GM20000 (cell line): Measurements from ENCODE around the gene TMEM42.

Experiments
- DNase-seq: peaks from one replicate; pipeline ENCODE4 v3.0.0; 2012; ENCODE audit warnings: low spot score
- TF ChIP-seq, protein P1 (sequence below): IDR thresholded peaks from 2 replicates; pipeline ENCODE4 v1.5.1; 2012; ENCODE audit warnings: mild to moderate bottlenecking, control low read depth; ENCODE audit errors: extremely low read depth, missing control alignments

The TMEM42 gene

DNA sequence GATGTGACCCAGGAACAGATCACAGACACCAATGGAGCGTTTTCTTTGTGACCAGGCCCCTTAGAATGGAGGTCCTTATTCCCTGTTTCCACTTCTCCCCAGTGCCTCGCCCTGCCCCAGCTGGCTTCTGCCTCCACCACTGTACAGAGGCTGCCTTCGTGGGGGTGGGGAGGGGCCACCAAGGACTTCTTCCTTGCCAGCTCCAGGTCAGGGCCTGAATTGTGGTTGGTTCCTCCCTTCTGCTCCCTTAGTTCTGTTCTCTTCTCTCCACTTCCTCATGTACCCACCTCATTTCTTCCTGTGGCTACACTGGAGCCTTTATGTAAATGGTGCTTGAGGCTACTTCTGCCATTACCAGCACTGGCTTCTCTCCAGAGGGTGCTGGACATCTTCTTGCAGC lies 29.1 kb downstream of the TMEM42 start:
- DNase-seq = no peak
- TF ChIP-seq, protein P1, sequence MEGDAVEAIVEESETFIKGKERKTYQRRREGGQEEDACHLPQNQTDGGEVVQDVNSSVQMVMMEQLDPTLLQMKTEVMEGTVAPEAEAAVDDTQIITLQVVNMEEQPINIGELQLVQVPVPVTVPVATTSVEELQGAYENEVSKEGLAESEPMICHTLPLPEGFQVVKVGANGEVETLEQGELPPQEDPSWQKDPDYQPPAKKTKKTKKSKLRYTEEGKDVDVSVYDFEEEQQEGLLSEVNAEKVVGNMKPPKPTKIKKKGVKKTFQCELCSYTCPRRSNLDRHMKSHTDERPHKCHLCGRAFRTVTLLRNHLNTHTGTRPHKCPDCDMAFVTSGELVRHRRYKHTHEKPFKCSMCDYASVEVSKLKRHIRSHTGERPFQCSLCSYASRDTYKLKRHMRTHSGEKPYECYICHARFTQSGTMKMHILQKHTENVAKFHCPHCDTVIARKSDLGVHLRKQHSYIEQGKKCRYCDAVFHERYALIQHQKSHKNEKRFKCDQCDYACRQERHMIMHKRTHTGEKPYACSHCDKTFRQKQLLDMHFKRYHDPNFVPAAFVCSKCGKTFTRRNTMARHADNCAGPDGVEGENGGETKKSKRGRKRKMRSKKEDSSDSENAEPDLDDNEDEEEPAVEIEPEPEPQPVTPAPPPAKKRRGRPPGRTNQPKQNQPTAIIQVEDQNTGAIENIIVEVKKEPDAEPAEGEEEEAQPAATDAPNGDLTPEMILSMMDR = no peak

DNA sequence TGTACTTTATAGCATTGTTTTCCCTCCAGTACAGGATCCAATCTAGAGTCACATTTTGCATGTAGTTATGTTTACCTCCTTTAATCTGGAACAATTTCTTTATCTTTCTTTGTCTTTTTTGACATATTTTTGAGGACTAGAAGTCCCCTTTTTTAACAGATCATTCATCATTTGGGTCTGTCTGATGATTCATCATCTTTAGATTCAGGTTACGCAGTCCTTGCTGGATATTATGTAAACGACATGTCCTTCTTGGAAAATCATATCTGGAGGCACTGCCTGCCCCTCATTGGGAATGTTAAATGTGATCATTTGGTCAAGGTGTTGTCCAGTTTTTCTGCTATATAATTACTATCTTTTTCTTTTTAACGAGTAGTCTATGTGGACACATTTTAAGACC lies 31.0 kb downstream of the TMEM42 start:
- DNase-seq = no peak
- TF ChIP-seq, protein P1 = no peak

- TF ChIP-seq, protein P1 = no peak
- no peak for DNase-seq
These were observed 31.4 kb downstream of the TMEM42 start for GRCh38 chr3:44893097-44893496.

DNA sequence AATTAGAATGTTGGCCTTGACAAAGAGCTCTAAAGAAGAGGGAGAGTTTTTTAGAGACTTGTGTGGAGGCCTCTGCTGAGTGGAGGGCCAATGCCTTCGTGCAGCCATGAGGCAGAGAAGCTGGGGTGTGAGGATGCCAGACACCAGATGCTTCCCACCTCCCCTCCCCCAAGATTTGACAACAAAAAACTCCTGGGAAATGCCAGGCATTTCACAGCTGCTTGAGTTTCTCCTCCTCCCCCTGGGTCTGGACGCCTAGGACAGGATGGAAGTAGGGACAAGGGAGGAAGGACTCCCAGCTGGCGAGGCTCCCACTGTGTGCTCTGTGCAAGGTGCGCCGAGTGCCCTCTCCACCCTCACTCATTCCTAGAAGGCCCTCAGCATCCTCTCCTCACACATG lies 32.8 kb downstream of the TMEM42 start:
- TF ChIP-seq, protein P1 = no peak

DNA sequence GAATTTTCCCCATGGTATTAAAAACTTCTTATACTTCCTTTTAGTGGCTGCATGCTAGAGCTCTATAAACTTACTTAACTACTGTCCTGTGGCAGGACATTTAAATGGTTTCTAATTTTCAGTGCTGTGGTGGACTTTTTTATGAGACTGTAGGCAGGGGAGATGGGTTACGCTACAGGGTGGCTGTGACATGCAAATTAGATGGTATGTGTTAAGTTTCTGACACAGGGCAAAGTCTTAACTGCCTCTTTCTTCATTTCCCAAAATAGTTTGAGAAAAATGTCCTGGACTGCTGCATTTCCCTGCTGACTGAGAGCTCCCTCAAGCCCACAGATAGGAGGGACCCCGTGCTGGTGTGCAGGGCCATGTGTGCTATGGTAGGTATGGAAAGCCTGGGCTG lies 34.7 kb downstream of the TMEM42 start:
- no peak for DNase-seq
- TF ChIP-seq, protein P1 = no peak

More for the DNA sequence above, 32.8 kb downstream of the TMEM42 start:
- no peak for DNase-seq

DNA sequence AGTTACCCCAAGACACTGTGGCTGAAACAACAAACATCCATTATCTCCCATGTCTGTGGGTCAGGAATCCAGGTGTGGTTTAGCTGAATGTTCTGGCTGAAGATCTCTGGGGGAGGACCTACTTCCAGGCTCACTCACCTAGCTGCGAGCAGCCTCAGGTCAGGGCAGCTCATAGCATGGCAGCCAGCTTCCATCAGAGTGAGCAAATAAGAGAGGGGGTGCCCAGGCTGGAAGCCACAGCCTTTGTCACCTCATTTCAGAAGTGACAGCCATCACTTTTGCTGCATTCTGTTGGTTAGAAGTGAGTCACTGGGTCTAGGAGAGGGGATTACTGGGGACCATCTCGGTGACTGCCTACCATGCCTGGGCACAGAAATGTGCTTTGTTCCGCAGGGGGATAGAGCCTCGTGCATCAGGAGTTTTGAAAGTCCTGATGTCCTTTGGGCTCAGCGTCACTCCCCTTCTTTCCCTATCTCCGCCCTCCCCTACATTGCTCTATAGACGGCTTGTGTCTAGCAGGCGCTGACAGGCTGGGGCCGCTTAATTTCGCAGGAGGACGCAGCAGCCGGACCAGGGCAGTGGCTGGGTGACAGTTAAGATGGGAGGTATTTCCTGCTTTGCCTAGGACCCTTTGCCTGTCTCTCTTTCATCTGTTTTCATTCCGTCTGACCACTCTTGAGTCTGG lies 38.1 kb downstream of the TMEM42 start:
- TF ChIP-seq, protein P1 = no peak
- DNase-seq = no peak

DNA sequence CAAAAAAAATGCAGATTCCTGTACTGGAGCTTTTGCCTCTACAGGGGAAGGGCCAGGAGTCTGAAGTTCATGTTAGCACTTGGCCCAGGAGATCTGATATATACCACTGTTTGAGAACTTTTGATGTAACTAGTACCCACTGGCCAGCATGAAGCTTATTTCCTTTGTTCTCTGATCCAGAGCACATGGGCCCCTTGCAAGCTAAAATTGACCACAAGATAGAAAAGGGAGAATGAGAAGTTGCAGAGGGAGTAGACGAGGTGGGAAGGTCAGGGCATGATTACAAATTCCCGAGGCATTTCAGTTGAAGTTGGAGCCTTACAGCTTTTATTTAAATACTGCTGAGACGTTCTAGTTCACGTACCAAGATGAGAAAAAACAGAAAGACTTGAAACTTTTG lies 40.9 kb downstream of the TMEM42 start:
- TF ChIP-seq, protein P1 = no peak
- DNase-seq = no peak
